Mucosa of stomach (tissue), 1 donor: ENCODE data around the gene USP13.

Experiments
- H3K27me3 ChIP-seq: one replicate; pipeline ENCODE4 v1.7.0; 2013; ENCODE audit warnings: mild to moderate bottlenecking, low read length; ENCODE audit not compliant: control insufficient read depth, insufficient read depth
- H3K36me3 ChIP-seq: one replicate; pipeline ENCODE4 v1.7.0; 2013; ENCODE audit warnings: low read length; ENCODE audit not compliant: control insufficient read depth, insufficient read depth
- H3K4me1 ChIP-seq: one replicate; pipeline ENCODE4 v1.7.0; 2013; ENCODE audit warnings: mild to moderate bottlenecking, low read length; ENCODE audit not compliant: control insufficient read depth, insufficient read depth
- H3K4me3 ChIP-seq: one replicate; pipeline ENCODE4 v1.7.0; 2013; ENCODE audit warnings: low read length
- H3K9ac ChIP-seq: one replicate; pipeline ENCODE4 v1.7.0; 2013; ENCODE audit warnings: mild to moderate bottlenecking, low read length, moderate library complexity
- H3K9me3 ChIP-seq: one replicate; pipeline ENCODE4 v1.7.0; 2013; ENCODE audit warnings: mild to moderate bottlenecking, low read length, moderate library complexity; ENCODE audit not compliant: control insufficient read depth
- donor health status: Pancreatic carcinoma.

USP13 gene

GRCh38 chr3:179729981-179730380 lies 77.1 kb downstream of the USP13 start:
- Histone ChIP-seq H3K4me1 (no peaks in the 10 kb centered on the region), H3K9ac (no peak overlapping the region), H3K36me3 (no peaks in the 10 kb centered on the region), H3K4me3 (no peak overlapping the region), H3K27me3 (no peaks in the 10 kb centered on the region), H3K9me3 (no peaks in the 10 kb centered on the region)

DNA sequence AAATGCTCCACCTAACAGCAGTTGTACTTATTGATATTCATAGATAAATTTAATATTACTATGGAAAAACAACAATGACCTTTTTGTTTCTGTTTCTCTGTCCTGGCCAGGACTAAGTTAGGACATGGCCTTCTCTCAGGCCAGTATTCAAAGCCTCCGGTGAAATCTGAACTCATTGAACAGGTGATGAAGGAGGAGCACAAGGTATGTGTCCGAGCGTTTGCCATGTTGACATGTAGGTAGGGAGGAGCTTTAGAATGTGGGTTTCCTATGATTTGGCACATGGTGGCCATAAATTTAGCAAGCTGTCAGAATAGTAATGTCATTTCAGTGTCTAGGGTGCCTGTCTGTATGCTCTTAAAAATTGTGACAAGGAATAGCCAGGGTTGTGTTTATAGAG lies 77.7 kb downstream of the USP13 start:
- Histone ChIP-seq H3K4me1 (no peaks in the 10 kb centered on the region), H3K27me3 (no peaks in the 10 kb centered on the region), H3K36me3 (no peaks in the 10 kb centered on the region), H3K4me3 (no peak overlapping the region), H3K9ac (no peak overlapping the region), H3K9me3 (no peaks in the 10 kb centered on the region)

DNA sequence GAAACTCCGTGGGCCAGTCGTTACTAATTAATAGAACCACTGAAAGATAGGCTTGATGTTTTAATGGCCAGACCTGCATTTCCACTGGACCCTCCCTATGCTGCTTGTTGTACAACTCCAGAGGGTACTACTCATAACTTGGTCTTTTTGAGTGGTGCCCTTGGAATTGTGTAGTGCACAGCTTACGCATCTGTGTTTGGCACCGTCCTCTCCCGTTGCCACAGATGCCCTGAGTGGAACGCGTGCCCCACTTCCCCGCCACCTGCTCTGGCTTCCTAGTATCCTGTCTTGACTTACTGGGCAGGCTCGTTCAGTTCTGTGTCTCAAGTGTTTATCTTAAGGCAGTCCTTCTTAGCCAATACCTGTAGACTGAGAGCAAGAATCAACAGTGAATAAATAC lies 78.7 kb downstream of the USP13 start:
- Histone ChIP-seq H3K4me3 (no peak overlapping the region), H3K9me3 (no peaks in the 10 kb centered on the region), H3K4me1 (no peaks in the 10 kb centered on the region), H3K9ac (no peak overlapping the region), H3K36me3 (no peaks in the 10 kb centered on the region), H3K27me3 (no peaks in the 10 kb centered on the region)

- Histone ChIP-seq H3K9me3 (no peaks in the 10 kb centered on the region), H3K4me3 (no peak overlapping the region), H3K36me3 (no peaks in the 10 kb centered on the region), H3K27me3 (no peaks in the 10 kb centered on the region), H3K4me1 (no peaks in the 10 kb centered on the region), H3K9ac (no peak overlapping the region)
Observed at GRCh38 chr3:179732661-179733348, 80.0 kb downstream of the USP13 start.

- Histone ChIP-seq H3K4me1 (no peaks in the 10 kb centered on the region), H3K36me3 (no peaks in the 10 kb centered on the region), H3K4me3 (no peak overlapping the region), H3K9ac (no peak overlapping the region), H3K9me3 (no peaks in the 10 kb centered on the region), H3K27me3 (no peaks in the 10 kb centered on the region)
Observed at GRCh38 chr3:179733797-179734196, 81.0 kb downstream of the USP13 start.

DNA sequence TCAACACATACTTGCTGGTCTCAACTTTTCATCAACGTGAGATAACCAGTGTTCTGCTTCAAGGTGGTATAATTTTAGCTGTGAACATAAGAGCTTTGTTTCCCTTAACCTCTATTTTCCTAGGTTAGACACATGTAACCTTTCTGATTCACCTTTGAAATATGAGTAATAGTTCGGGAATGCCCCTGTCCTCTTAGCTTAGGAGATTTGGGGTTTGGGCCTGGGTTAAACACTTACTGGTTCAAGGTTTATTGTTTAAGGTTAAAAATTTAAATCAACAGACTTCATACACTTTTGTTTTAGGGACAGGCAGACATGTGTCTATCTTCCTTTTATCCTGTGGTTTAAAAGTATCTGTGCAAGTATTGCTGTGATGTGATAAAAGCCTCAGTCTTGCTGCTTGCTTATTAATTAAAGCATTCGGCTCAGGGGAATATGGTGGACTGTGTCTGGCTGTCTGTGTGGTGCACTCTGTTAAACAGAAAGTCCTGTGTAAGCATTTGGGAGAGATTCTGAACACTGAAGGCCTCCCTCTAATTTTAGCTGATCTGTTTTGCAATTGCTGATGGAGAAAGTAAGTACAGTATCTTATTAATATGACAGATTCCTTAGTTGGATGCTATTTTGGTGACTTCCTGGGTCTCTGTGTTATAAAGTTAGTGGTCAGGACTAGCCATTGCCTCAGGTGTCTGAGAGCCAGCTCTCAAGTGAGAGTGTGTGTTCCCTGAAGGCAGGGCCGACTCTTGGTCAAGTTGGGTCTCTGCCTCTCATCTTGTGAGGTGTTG lies 81.8 kb downstream of the USP13 start:
- Histone ChIP-seq H3K36me3 (no peaks in the 10 kb centered on the region), H3K9ac (no peak overlapping the region), H3K9me3 (no peaks in the 10 kb centered on the region), H3K4me3 (no peak overlapping the region), H3K27me3 (no peaks in the 10 kb centered on the region), H3K4me1 (no peaks in the 10 kb centered on the region)

GRCh38 chr3:179735321-179735720 lies 82.5 kb downstream of the USP13 start:
- H3K9me3 ChIP-seq: no peaks in the 10 kb centered on the region
- H3K4me1 ChIP-seq: no peaks in the 10 kb centered on the region
- H3K27me3 ChIP-seq: no peaks in the 10 kb centered on the region
- no peak overlapping the region for H3K4me3 ChIP-seq
- no peaks in the 10 kb centered on the region for H3K36me3 ChIP-seq
- H3K9ac ChIP-seq: no peak overlapping the region

- Histone ChIP-seq H3K4me3 (no peak overlapping the region), H3K36me3 (no peaks in the 10 kb centered on the region), H3K9ac (no peak overlapping the region), H3K27me3 (no peaks in the 10 kb centered on the region), H3K4me1 (no peaks in the 10 kb centered on the region), H3K9me3 (no peaks in the 10 kb centered on the region)
Observed at GRCh38 chr3:179738998-179739397, 86.2 kb downstream of the USP13 start.

GRCh38 chr3:179739816-179740594 lies 87.2 kb downstream of the USP13 start:
- Histone ChIP-seq H3K4me3 (no peak overlapping the region), H3K9ac (no peak overlapping the region), H3K4me1 (no peaks in the 10 kb centered on the region), H3K27me3 (no peaks in the 10 kb centered on the region), H3K9me3 (no peaks in the 10 kb centered on the region), H3K36me3 (no peaks in the 10 kb centered on the region)

GRCh38 chr3:179743913-179744312 lies 91.1 kb downstream of the USP13 start:
- no peaks in the 10 kb centered on the region for H3K36me3 ChIP-seq
- no peaks in the 10 kb centered on the region for H3K4me1 ChIP-seq
- no peaks in the 10 kb centered on the region for H3K9me3 ChIP-seq
- H3K9ac ChIP-seq: no peak overlapping the region
- no peak overlapping the region for H3K4me3 ChIP-seq
- H3K27me3 ChIP-seq: no peaks in the 10 kb centered on the region

DNA sequence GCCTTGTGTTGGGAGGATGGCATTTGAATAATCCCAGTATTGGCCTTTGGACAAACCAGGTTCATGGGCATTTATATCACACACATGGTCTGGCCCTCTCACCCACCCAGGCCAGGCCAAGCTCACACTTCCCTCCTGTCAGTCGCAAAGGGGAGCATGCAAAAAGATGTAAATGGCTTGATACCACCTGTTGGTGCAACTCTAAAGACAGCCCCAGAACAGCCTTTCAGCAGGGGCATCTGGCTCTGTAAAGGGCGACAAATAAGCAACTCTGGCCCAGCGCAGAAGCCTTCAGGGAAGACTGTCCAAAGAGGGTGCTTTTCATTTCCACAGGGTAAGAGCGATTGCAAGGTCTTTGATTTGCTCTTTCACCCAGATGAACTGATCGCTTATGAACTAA lies 91.8 kb downstream of the USP13 start:
- H3K27me3 ChIP-seq: no peaks in the 10 kb centered on the region
- no peak overlapping the region for H3K4me3 ChIP-seq
- H3K4me1 ChIP-seq: no peaks in the 10 kb centered on the region
- no peaks in the 10 kb centered on the region for H3K9me3 ChIP-seq
- no peaks in the 10 kb centered on the region for H3K36me3 ChIP-seq
- H3K9ac ChIP-seq: no peak overlapping the region

DNA sequence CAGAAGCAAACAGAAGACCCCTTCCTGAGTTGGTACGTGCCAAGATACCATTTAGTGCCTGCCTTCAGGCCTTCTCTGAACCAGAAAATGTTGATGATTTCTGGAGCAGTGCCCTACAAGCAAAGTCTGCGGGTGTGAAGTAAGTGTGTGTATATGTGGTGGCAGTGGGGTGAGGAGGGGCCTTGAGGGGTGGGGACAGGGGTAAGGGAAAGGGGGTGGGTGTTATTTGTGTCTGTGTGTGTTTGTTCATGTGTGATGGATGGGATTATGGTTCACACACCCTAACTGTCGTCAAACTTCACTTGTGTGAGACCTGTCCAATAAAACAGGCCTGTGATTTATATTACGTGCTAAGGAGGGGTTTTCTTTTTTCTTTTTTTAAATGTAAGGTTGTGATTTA lies 92.2 kb downstream of the USP13 start:
- no peaks in the 10 kb centered on the region for H3K27me3 ChIP-seq
- H3K4me1 ChIP-seq: no peaks in the 10 kb centered on the region
- no peaks in the 10 kb centered on the region for H3K36me3 ChIP-seq
- no peaks in the 10 kb centered on the region for H3K9me3 ChIP-seq
- H3K4me3 ChIP-seq: no peak overlapping the region
- no peak overlapping the region for H3K9ac ChIP-seq
